ENCODE data around the gene CBFA2T3. TPM values are rescaled to one million over a fixed set of nuclear protein-coding genes. Genes with fewer than 3 reads are reported as not detected.
"Not testable (repeated sequence)": the region's sequence is repeated elsewhere in the genome, so short reads cannot be mapped to it uniquely, and the experiment has no call there.

Gene CBFA2T3
- total RNA-seq, 1 experiment from 2014 or later: 2.9 TPM

DNA sequence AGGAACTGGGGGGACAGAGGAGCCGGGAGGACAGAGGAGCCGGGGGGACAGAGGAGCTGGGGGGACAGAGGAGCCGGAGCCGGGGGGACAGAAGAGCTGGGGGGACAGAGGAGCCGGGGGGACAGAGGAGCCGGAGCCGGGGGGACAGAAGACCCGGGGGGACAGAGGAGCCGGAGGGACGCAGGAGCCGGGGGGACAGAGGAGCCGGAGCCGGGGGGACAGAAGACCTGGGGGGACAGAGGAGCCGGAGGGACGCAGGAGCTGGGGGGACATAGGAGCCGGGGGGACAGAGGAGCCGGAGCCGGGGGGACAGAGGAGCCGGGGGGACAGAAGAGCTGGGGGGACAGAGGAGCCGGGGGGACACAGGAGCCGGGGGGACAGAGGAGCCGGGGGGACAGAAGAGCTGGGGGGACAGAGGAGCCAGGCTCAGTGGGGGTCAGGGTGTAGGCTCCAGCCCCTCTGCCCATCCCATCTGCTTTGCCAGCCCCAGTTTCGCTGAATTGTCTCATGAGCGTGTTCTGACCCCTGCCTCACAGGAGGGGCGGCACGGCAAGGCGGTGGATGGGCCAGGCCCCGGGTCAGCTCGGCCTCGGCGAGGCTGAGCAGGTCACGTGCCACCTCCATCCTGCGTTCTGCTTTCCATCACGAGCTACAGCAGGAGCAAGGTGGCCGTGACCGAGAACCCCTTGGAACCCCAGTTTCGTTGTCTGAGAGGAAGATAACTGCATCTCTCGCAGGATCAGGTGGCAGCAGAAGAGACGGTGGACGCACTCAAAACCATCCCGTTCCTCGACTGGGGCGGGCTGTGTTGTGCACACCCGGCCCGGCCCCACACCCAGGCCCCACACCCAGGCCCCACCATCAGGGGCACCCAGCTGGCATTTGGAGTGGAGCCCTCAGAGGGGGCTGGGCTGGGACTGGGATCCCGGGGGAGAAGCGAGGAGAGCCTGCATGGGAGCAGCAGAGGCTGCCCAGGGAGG, 26.1 kb upstream of the CBFA2T3 start:
- Histone ChIP-seq H3K4me1 (ENCODE audit: insufficient read depth, low read length) (no peaks in the 10 kb centered on the region), H4K5ac (ENCODE audit: insufficient read length, low read depth, low read length) (no peak overlapping the region), H3K9me3 (ENCODE audit: control insufficient read depth, low read depth, low read length) (peaks cover 1% of the 10 kb centered on the region), H3K56ac (ENCODE audit: insufficient read length, low read depth, low read length) (no peak overlapping the region), H3K14ac (ENCODE audit: insufficient read depth, low read length) (no peak overlapping the region), H2AFZ (ENCODE audit: low read length) (no peak overlapping the region), H2BK20ac (ENCODE audit: low read depth, low read length, poor library complexity, severe bottlenecking) (no peak overlapping the region), H3K23ac (ENCODE audit: insufficient read length, low read depth, low read length) (no peak overlapping the region), H4K8ac (replicated peaks; ENCODE audit: insufficient read length, low read depth, low read length) (no peak overlapping the region), H3K18ac (ENCODE audit: insufficient read length, low read depth, low read length) (no peak overlapping the region), H2BK12ac (ENCODE audit: insufficient read length, low read depth, low read length) (no peak overlapping the region), H3K9ac (ENCODE audit: extremely low read depth, insufficient read length, low read length) (no peak overlapping the region), H2BK5ac (ENCODE audit: insufficient read length, low read length) (no peak overlapping the region), H3K79me1 (ENCODE audit: insufficient read depth, low read depth, low read length, poor library complexity, severe bottlenecking) (no peaks in the 10 kb centered on the region), H2BK15ac (ENCODE audit: low read depth, low read length) (no peak overlapping the region), H2AK5ac (ENCODE audit: insufficient read length, low read length) (no peak overlapping the region), H4K91ac (ENCODE audit: insufficient read length, low read depth, low read length) (no peak overlapping the region), H3K27ac (ENCODE audit: insufficient read length, low read depth, low read length) (no peak overlapping the region), H3K27me3 (ENCODE audit: insufficient read depth, low read length) (peaks cover 2% of the 10 kb centered on the region; the same call in 1 of the 2 replicates), H2BK120ac (ENCODE audit: low read depth, low read length, poor library complexity, severe bottlenecking) (no peak overlapping the region), H3T11ph (ENCODE audit: low read length) (no peak overlapping the region), H4K20me1 (ENCODE audit: control insufficient read depth, insufficient read depth, insufficient read length) (no peaks in the 10 kb centered on the region), H3K4ac (ENCODE audit: low read depth, low read length) (no peak overlapping the region), H3K23me2 (ENCODE audit: insufficient read length, low read depth, low read length, poor library complexity, severe bottlenecking) (no peaks in the 10 kb centered on the region), H3K79me2 (ENCODE audit: insufficient read depth, low read length) (no peaks in the 10 kb centered on the region), H3K4me2 (ENCODE audit: insufficient read depth, insufficient read length, low read length) (no peak overlapping the region)
- WGBS (ENCODE audit: extremely low coverage, insufficient read length, low lambda C conversion rate): no CpG with 5 or more reads among the region's 47 CpGs
- Mint-ChIP-seq H3K9me3 (peaks cover 15 to 28% of the 10 kb centered on the region in 2 experiments), H3K4me1 (peaks cover 18 to 30% of the 10 kb centered on the region in 2 experiments), H3K27ac (no peak overlapping the region; a peak in 1 of 7 replicates), H3K27me3 (ENCODE audit: low read depth) (peaks cover 59% of the 10 kb centered on the region), H3K36me3 (ENCODE audit: insufficient read depth in 1 of 3, low read depth in 3 of 3) (peaks cover 0 to 17% (median 9%) of the 10 kb centered on the region in 3 experiments; a peak in 4 of 7 replicates), H3K4me3 (no peak overlapping the region)
- no peak for DNase-seq
- TF ChIP-seq, protein P1, sequence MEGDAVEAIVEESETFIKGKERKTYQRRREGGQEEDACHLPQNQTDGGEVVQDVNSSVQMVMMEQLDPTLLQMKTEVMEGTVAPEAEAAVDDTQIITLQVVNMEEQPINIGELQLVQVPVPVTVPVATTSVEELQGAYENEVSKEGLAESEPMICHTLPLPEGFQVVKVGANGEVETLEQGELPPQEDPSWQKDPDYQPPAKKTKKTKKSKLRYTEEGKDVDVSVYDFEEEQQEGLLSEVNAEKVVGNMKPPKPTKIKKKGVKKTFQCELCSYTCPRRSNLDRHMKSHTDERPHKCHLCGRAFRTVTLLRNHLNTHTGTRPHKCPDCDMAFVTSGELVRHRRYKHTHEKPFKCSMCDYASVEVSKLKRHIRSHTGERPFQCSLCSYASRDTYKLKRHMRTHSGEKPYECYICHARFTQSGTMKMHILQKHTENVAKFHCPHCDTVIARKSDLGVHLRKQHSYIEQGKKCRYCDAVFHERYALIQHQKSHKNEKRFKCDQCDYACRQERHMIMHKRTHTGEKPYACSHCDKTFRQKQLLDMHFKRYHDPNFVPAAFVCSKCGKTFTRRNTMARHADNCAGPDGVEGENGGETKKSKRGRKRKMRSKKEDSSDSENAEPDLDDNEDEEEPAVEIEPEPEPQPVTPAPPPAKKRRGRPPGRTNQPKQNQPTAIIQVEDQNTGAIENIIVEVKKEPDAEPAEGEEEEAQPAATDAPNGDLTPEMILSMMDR (conservative IDR thresholded peaks at IDR 0.05): no peak

DNA sequence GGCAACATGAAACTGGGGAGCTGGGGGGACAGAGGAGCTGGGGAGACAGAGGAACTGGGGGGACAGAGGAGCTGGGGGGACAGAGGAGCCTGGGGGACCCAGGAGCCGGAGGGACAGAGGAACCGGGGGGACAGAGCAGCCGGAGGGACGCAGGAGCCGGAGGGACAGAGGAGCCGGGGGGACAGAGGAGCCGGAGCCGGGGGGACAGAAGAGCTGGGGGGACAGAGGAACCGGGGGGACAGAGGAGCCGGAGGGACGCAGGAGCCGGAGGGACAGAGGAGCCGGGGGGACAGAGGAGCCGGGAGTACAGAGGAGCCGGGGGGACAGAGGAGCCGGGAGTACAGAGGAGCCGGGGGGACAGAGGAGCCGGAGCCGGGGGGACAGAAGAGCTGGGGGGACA, 25.1 kb upstream of the CBFA2T3 start:
- H3K4me1 ChIP-seq (ENCODE audit: insufficient read depth, low read length); H3K79me2 ChIP-seq (ENCODE audit: insufficient read depth, low read length); H2BK15ac ChIP-seq (ENCODE audit: low read depth, low read length); H3K23ac ChIP-seq (ENCODE audit: insufficient read length, low read depth, low read length); H3K18ac ChIP-seq (ENCODE audit: insufficient read length, low read depth, low read length); H3K27ac Mint-ChIP-seq; H3K27me3 ChIP-seq (ENCODE audit: insufficient read depth, low read length); H3K27ac ChIP-seq (ENCODE audit: insufficient read length, low read depth, low read length); H3K4ac ChIP-seq (ENCODE audit: low read depth, low read length); H3K23me2 ChIP-seq (ENCODE audit: insufficient read length, low read depth, low read length, poor library complexity, severe bottlenecking); H3K9ac ChIP-seq (ENCODE audit: extremely low read depth, insufficient read length, low read length); H3K56ac ChIP-seq (ENCODE audit: insufficient read length, low read depth, low read length); H4K5ac ChIP-seq (ENCODE audit: insufficient read length, low read depth, low read length); H4K91ac ChIP-seq (ENCODE audit: insufficient read length, low read depth, low read length); H2BK5ac ChIP-seq (ENCODE audit: insufficient read length, low read length); DNase-seq; H2AK5ac ChIP-seq (ENCODE audit: insufficient read length, low read length); H2BK12ac ChIP-seq (ENCODE audit: insufficient read length, low read depth, low read length); H4K8ac ChIP-seq (replicated peaks; ENCODE audit: insufficient read length, low read depth, low read length); H3K14ac ChIP-seq (ENCODE audit: insufficient read depth, low read length); H3K4me2 ChIP-seq (ENCODE audit: insufficient read depth, insufficient read length, low read length); H3K79me1 ChIP-seq (ENCODE audit: insufficient read depth, low read depth, low read length, poor library complexity, severe bottlenecking); H3T11ph ChIP-seq (ENCODE audit: low read length); H2AFZ ChIP-seq (ENCODE audit: low read length); H2BK20ac ChIP-seq (ENCODE audit: low read depth, low read length, poor library complexity, severe bottlenecking); H4K20me1 ChIP-seq (ENCODE audit: control insufficient read depth, insufficient read depth, insufficient read length); H3K9me3 ChIP-seq (ENCODE audit: control insufficient read depth, low read depth, low read length); H2BK120ac ChIP-seq (ENCODE audit: low read depth, low read length, poor library complexity, severe bottlenecking): not testable (repeated sequence)
- Mint-ChIP-seq H3K9me3 (peaks cover 24 to 35% of the 10 kb centered on the region in 2 experiments), H3K4me1 (peaks cover 14 to 26% of the 10 kb centered on the region in 2 experiments), H3K4me3 (peak overlapping the region in 1 of 2 experiments; percentile 69; a peak in 1 of 5 replicates), H3K27me3 (ENCODE audit: low read depth) (peaks cover 51% of the 10 kb centered on the region), H3K36me3 (ENCODE audit: insufficient read depth in 1 of 3, low read depth in 3 of 3) (peaks cover 0 to 28% (median 13%) of the 10 kb centered on the region in 3 experiments)
- WGBS (ENCODE audit: extremely low coverage, insufficient read length, low lambda C conversion rate): no CpG with 5 or more reads among the region's 19 CpGs

Data from H9 (cell line).